Ovary (tissue), 3 donors: ENCODE measurements around the gene NR1H2.

Source experiments
- EP300 ChIP-seq: sonication (generic); formaldehyde crosslinking; IDR thresholded peaks from one replicate; pipeline ENCODE4 v1.6.1; 2017; ENCODE audit warnings: antibody characterized with exemption
- TF ChIP-seq, protein P1 (sequence below), 3 donors: fragments of 450-650 bp in 2 of 3; fragments of 200-600 bp in 1 of 3; IDR thresholded peaks; one replicate each; pipeline versions ENCODE4 v1.5.1 to v1.8.0; 2016 to 2022; ENCODE audit warnings: antibody characterized with exemption in 3 of 3, mild to moderate bottlenecking in 1 of 3
- donor health status: DM: no; HTN: no; CAD: no.

DNA sequence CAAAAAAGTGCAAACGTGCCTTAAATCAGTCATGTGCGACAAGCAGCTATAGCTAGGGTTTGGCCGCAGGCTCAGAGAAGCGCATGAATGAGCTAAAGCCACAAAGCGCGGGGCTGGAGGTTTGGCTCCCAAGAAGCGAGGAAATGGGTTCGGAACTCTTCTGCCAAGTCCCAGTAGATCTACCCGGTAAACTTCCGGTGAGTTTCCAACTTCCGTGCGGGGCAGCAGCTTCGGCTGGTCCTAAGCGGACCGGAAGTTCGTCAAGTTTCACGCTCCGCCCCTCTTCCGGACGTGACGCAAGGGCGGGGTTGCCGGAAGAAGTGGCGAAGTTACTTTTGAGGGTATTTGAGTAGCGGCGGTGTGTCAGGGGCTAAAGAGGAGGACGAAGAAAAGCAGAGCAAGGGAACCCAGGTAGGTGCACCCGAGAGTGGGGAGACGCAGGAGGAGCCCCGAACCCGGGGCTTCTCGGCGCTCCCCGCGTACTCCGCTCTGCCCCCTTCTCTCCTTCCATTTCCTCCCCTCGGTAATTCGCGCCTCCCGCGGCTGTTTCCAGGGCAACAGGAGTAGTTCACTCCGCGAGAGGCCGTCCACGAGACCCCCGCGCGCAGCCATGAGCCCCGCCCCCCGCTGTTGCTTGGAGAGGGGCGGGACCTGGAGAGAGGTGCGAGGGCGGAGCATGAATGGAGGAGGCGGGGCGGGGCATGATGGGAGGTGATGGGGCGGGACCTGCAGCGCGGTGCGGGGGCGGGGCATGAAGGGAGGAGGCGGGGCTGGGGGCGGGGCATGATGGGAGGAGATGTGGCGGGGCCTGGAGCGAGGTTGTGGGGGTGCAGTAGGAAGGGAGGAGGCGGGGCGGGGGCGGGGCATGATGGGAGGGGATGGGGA, at the start of gene NR1H2:
- peak; percentile 51 for TF ChIP-seq EP300
- TF ChIP-seq, protein P1, sequence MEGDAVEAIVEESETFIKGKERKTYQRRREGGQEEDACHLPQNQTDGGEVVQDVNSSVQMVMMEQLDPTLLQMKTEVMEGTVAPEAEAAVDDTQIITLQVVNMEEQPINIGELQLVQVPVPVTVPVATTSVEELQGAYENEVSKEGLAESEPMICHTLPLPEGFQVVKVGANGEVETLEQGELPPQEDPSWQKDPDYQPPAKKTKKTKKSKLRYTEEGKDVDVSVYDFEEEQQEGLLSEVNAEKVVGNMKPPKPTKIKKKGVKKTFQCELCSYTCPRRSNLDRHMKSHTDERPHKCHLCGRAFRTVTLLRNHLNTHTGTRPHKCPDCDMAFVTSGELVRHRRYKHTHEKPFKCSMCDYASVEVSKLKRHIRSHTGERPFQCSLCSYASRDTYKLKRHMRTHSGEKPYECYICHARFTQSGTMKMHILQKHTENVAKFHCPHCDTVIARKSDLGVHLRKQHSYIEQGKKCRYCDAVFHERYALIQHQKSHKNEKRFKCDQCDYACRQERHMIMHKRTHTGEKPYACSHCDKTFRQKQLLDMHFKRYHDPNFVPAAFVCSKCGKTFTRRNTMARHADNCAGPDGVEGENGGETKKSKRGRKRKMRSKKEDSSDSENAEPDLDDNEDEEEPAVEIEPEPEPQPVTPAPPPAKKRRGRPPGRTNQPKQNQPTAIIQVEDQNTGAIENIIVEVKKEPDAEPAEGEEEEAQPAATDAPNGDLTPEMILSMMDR (IDR thresholded peaks at IDR 0.05), result no peak
